ENCODE data around the gene PDXP.

DNA sequence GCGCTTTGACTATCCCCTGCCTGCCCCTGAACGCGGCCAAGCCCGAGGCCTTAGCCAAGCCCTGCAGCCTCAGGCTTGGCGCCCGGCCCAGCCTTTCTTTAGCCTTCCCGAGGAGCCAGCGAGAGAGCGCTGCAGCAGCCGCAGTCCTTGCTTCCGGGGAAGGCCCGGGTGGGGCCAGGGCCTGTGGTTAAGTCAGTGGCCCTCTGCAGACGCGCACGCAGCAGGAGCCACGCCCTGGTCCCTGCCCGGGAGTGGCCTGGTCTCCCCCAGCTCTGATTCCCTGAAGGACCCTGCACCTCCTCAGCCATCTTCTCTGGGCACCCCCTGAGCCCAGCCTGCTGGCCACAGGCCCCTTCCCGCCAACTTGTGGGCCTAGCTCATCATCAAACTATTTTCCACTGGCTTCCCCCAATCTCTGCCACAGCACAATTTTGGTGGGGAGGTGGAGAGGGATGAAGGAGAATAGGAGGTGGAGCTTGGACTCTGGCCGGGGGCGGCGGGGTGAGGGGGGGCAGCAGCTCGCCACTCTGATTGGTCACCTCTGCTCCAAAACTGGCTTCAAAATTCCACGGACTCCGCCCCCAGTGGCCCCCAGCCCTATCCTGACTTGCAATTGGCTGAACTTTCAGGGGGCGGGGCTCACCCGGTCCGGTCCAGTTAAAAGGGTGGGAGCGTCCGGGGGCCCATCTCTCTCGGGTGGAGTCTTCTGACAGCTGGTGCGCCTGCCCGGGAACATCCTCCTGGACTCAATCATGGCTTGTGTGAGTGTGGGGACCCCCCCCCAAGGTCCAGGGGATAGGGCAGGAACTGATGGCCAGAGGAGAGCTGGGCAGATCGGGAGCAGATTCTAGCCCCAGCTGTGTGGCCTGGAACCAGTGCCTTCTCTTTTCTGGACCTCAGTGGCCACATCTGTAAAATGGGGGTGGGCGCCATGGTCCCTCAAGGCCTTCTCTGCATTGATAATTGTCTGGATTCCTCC lies 16.7 kb downstream of the PDXP start, which contains the start of gene LGALS1:
- TF ChIP-seq, protein P1, sequence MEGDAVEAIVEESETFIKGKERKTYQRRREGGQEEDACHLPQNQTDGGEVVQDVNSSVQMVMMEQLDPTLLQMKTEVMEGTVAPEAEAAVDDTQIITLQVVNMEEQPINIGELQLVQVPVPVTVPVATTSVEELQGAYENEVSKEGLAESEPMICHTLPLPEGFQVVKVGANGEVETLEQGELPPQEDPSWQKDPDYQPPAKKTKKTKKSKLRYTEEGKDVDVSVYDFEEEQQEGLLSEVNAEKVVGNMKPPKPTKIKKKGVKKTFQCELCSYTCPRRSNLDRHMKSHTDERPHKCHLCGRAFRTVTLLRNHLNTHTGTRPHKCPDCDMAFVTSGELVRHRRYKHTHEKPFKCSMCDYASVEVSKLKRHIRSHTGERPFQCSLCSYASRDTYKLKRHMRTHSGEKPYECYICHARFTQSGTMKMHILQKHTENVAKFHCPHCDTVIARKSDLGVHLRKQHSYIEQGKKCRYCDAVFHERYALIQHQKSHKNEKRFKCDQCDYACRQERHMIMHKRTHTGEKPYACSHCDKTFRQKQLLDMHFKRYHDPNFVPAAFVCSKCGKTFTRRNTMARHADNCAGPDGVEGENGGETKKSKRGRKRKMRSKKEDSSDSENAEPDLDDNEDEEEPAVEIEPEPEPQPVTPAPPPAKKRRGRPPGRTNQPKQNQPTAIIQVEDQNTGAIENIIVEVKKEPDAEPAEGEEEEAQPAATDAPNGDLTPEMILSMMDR (IDR thresholded peaks at IDR 0.05 in 4 of 5, conservative IDR thresholded peaks at IDR 0.05 in 1 of 5) = peak in 2 of 5 experiments; percentile 32 to 38
- TF ChIP-seq POLR2A (IDR thresholded peaks at IDR 0.05) = peak; percentile 49 to 76
